Naive thymus-derived CD8-positive, alpha-beta T cell (primary cell): ENCODE measurements around the gene ITPRIPL1. TPM values are rescaled to one million over a fixed set of nuclear protein-coding genes. Genes with fewer than 3 reads are reported as not detected.

Experiments used
- ATAC-seq, 2 donors: fragments of 150-1000 bp; cut with Tn5 transposase in 1 of 2; sonication (Bioruptor Pico), chemical (Tn5 transposase) in 1 of 2; 1 replicate in 1 of 2; 2 replicates in 1 of 2; pipeline ENCODE4 v1.10.0; 2021; ENCODE audit warnings: mild to moderate bottlenecking in 2 of 2, moderate library complexity in 2 of 2
- POLR2A ChIA-PET: fragments of 350-600 bp; sonication (Branson Sonifier 250); formaldehyde crosslinking; loops from one replicate; lab custom pipeline; 2021; ENCODE audit warnings: antibody characterized with exemption; lab: Charles Lee
- DNase-seq, 10 donors: peaks; one replicate each; pipeline versions ENCODE4 v3.0.0 to v3.0.0-alpha.2; 2020 to 2022
- H3K27ac Mint-ChIP-seq, 10 donors: one replicate each; pipeline ENCODE4 v1.8.0; 2020 to 2022; ENCODE audit warnings: mild to moderate bottlenecking in 10 of 10, mixed read lengths in 10 of 10, moderate library complexity in 4 of 10, inconsistent platforms in 1 of 10
- H3K27me3 Mint-ChIP-seq, 5 donors: one replicate each; pipeline ENCODE4 v1.8.0; 2021 to 2022; ENCODE audit warnings: mixed read lengths in 5 of 5
- H3K36me3 Mint-ChIP-seq, 3 donors: one replicate each; pipeline ENCODE4 v1.8.0; 2020 to 2022; ENCODE audit warnings: mixed read lengths in 3 of 3, mild to moderate bottlenecking in 2 of 3, inconsistent platforms in 1 of 3
- H3K4me1 Mint-ChIP-seq, 4 donors: one replicate each; pipeline ENCODE4 v1.8.0; 2021 to 2022; ENCODE audit warnings: mixed read lengths in 4 of 4
- H3K4me3 Mint-ChIP-seq, 10 donors: one replicate each; pipeline ENCODE4 v1.8.0; 2020 to 2022; ENCODE audit warnings: mild to moderate bottlenecking in 10 of 10, mixed read lengths in 10 of 10, moderate library complexity in 6 of 10, inconsistent platforms in 1 of 10
- H3K9me3 Mint-ChIP-seq, 9 donors: one replicate each; pipeline ENCODE4 v1.8.0; 2020 to 2022; ENCODE audit warnings: mixed read lengths in 9 of 9, mild to moderate bottlenecking in 3 of 9, inconsistent platforms in 1 of 9, moderate library complexity in 1 of 9
- polyA plus RNA-seq, 3 donors: library from polyadenylated mRNA; unstranded; fragments of 300-500 nt; fragmentation: Illumina TruSeq; gene quantifications; one replicate each; pipeline ENCODE4 v1.2.3, GENCODE V29; 2021
- total RNA-seq, 8 experiments: library from RNA in 2 of 8; stranded (reverse) in 2 of 8; gene quantifications; one replicate each; pipeline ENCODE4 v1.2.3 and lab custom pipeline; 2021 to 2026

ITPRIPL1 gene
- total and polyA plus RNA-seq, 5 experiments from 2014 or later = 0.47 to 8.6 (median 1.4) TPM

GRCh38 chr2:96341641-96342040 lies 16.5 kb downstream of the ITPRIPL1 start:
- no peaks in the 10 kb centered on the region for H3K9me3 Mint-ChIP-seq
- peak overlapping the region in 3 of 10 donors; percentile 87 to 92 (median 88) for H3K27ac Mint-ChIP-seq
- POLR2A ChIA-PET = no interaction called here
- peak overlapping the region in 2 of 10 donors; percentile 66 to 70 for H3K4me3 Mint-ChIP-seq
- DNase-seq (no peak), ATAC-seq (no peak)
- no peaks in the 10 kb centered on the region for H3K27me3 Mint-ChIP-seq
- peaks cover 0 to 45% (median 5%) of the 10 kb centered on the region in 4 donors for H3K4me1 Mint-ChIP-seq
- no peaks in the 10 kb centered on the region for H3K36me3 Mint-ChIP-seq

GRCh38 chr2:96342085-96342484 lies 17.0 kb downstream of the ITPRIPL1 start:
- POLR2A ChIA-PET = interaction anchor here (1.1 kb wide), 1 partner anchor 21 kb away, joined by 5 read pairs; no protein-coding TSS in a partner anchor
- Mint-ChIP-seq H3K9me3 (no peaks in the 10 kb centered on the region), H3K4me1 (peaks cover 0 to 42% (median 5%) of the 10 kb centered on the region in 4 donors), H3K36me3 (no peaks in the 10 kb centered on the region), H3K4me3 (peak overlapping the region in 3 of 10 donors; percentile 50 to 70 (median 66)), H3K27ac (peak overlapping the region in 4 of 10 donors; percentile 73 to 92 (median 88)), H3K27me3 (no peaks in the 10 kb centered on the region)
- ATAC-seq (peak in 1 of 2 donors; percentile 53), DNase-seq (no peak)

GRCh38 chr2:96344011-96344410 lies 18.9 kb downstream of the ITPRIPL1 start:
- Mint-ChIP-seq H3K9me3 (no peaks in the 10 kb centered on the region), H3K4me1 (peaks cover 0 to 42% (median 5%) of the 10 kb centered on the region in 4 donors), H3K4me3 (peak overlapping the region in 2 of 10 donors; percentile 46 to 48), H3K36me3 (no peaks in the 10 kb centered on the region), H3K27ac (peak overlapping the region in 5 of 10 donors; percentile 38 to 92 (median 88)), H3K27me3 (no peaks in the 10 kb centered on the region)
- ATAC-seq = peak; percentile 76 to 81
- DNase-seq = peak in 2 of 10 donors; percentile 13 to 22
- POLR2A ChIA-PET = interaction anchor here (1.6 to 1.8 kb wide), 2 partner anchors 9 to 23 kb away, joined by 4 to 5 read pairs; partner anchors contain the start of gene NCAPH

- Mint-ChIP-seq H3K27ac (peak overlapping the region in 7 of 10 donors; percentile 29 to 85 (median 54)), H3K4me1 (peaks cover 0 to 42% (median 4%) of the 10 kb centered on the region in 4 donors), H3K27me3 (no peaks in the 10 kb centered on the region), H3K4me3 (no peak overlapping the region), H3K9me3 (no peaks in the 10 kb centered on the region), H3K36me3 (no peaks in the 10 kb centered on the region)
- ATAC-seq (peak; percentile 59), DNase-seq (peak in 2 of 10 donors; percentile 12 to 28)
- POLR2A ChIA-PET = interaction anchor here (0.8 to 1.6 kb wide), 4 partner anchors 12 to 40 kb away, joined by 3 to 4 read pairs (median 3); partner anchors contain the start of gene SNRNP200
These were observed 20.3 kb downstream of the ITPRIPL1 start for GRCh38 chr2:96345438-96345837.

GRCh38 chr2:96345868-96346462 lies 20.8 kb downstream of the ITPRIPL1 start:
- no peak overlapping the region for H3K4me3 Mint-ChIP-seq
- ATAC-seq = no peak
- POLR2A ChIA-PET = interaction anchor here (0.8 to 1.2 kb wide), 4 partner anchors 10 to 40 kb away, joined by 3 read pairs; partner anchors contain the start of genes NCAPH and SNRNP200
- peaks cover 0 to 39% (median 4%) of the 10 kb centered on the region in 4 donors for H3K4me1 Mint-ChIP-seq
- DNase-seq = no peak
- no peaks in the 10 kb centered on the region for H3K9me3 Mint-ChIP-seq
- no peaks in the 10 kb centered on the region for H3K36me3 Mint-ChIP-seq
- H3K27me3 Mint-ChIP-seq = no peaks in the 10 kb centered on the region
- H3K27ac Mint-ChIP-seq = peak overlapping the region in 4 of 10 donors; percentile 54 to 85 (median 60)

GRCh38 chr2:96347395-96347794 lies 22.3 kb downstream of the ITPRIPL1 start:
- POLR2A ChIA-PET = interaction anchor here (1.2 kb wide), 1 partner anchor 11 kb away, joined by 3 read pairs; the partner anchor contains the start of gene NCAPH
- ATAC-seq = no peak
- H3K9me3 Mint-ChIP-seq = no peaks in the 10 kb centered on the region
- no peaks in the 10 kb centered on the region for H3K36me3 Mint-ChIP-seq
- H3K27me3 Mint-ChIP-seq = no peaks in the 10 kb centered on the region
- H3K4me1 Mint-ChIP-seq = peaks cover 0 to 25% (median 2%) of the 10 kb centered on the region in 4 donors
- no peak for DNase-seq
- no peak overlapping the region for H3K27ac Mint-ChIP-seq
- no peak overlapping the region for H3K4me3 Mint-ChIP-seq

GRCh38 chr2:96353032-96353561 lies 28.0 kb downstream of the ITPRIPL1 start:
- H3K36me3 Mint-ChIP-seq = no peaks in the 10 kb centered on the region
- H3K4me1 Mint-ChIP-seq = no peaks in the 10 kb centered on the region
- no peaks in the 10 kb centered on the region for H3K27me3 Mint-ChIP-seq
- ATAC-seq = no peak
- no peak for DNase-seq
- POLR2A ChIA-PET = no interaction called here
- no peak overlapping the region for H3K4me3 Mint-ChIP-seq
- no peaks in the 10 kb centered on the region for H3K9me3 Mint-ChIP-seq
- H3K27ac Mint-ChIP-seq = no peak overlapping the region

GRCh38 chr2:96353606-96354101 lies 28.5 kb downstream of the ITPRIPL1 start:
- H3K36me3 Mint-ChIP-seq = no peaks in the 10 kb centered on the region
- DNase-seq (no peak), ATAC-seq (no peak)
- H3K9me3 Mint-ChIP-seq = no peaks in the 10 kb centered on the region
- no peak overlapping the region for H3K4me3 Mint-ChIP-seq
- H3K27me3 Mint-ChIP-seq = no peaks in the 10 kb centered on the region
- H3K27ac Mint-ChIP-seq = no peak overlapping the region
- POLR2A ChIA-PET = no interaction called here
- H3K4me1 Mint-ChIP-seq = no peaks in the 10 kb centered on the region

GRCh38 chr2:96354492-96354891 lies 29.4 kb downstream of the ITPRIPL1 start:
- no peaks in the 10 kb centered on the region for H3K4me1 Mint-ChIP-seq
- H3K4me3 Mint-ChIP-seq = no peak overlapping the region
- no peaks in the 10 kb centered on the region for H3K27me3 Mint-ChIP-seq
- POLR2A ChIA-PET = no interaction called here
- ATAC-seq = no peak
- DNase-seq = no peak
- no peak overlapping the region for H3K27ac Mint-ChIP-seq
- no peaks in the 10 kb centered on the region for H3K9me3 Mint-ChIP-seq
- no peaks in the 10 kb centered on the region for H3K36me3 Mint-ChIP-seq

- Mint-ChIP-seq H3K4me1 (peaks cover 0 to 6% (median 0%) of the 10 kb centered on the region in 4 donors), H3K27ac (no peak overlapping the region), H3K27me3 (no peaks in the 10 kb centered on the region), H3K4me3 (no peak overlapping the region), H3K36me3 (no peaks in the 10 kb centered on the region), H3K9me3 (no peaks in the 10 kb centered on the region)
- ATAC-seq (no peak), DNase-seq (no peak)
- POLR2A ChIA-PET = no interaction called here
These were observed 31.8 kb downstream of the ITPRIPL1 start for GRCh38 chr2:96356889-96357288.

- POLR2A ChIA-PET = interaction anchor here (0.6 to 1.0 kb wide), 2 partner anchors 48 to 149 kb away, joined by 3 read pairs; no protein-coding TSS in a partner anchor
- no peaks in the 10 kb centered on the region for H3K9me3 Mint-ChIP-seq
- H3K27me3 Mint-ChIP-seq = no peaks in the 10 kb centered on the region
- ATAC-seq (peak; percentile 92 to 99), DNase-seq (peak; percentile 33 to 82 (median 56))
- H3K27ac Mint-ChIP-seq = peak overlapping the region in 2 of 10 donors; percentile 49 to 82
- peaks cover 0 to 6% (median 0%) of the 10 kb centered on the region in 4 donors for H3K4me1 Mint-ChIP-seq
- no peaks in the 10 kb centered on the region for H3K36me3 Mint-ChIP-seq
- no peak overlapping the region for H3K4me3 Mint-ChIP-seq
These were observed 34.2 kb downstream of the ITPRIPL1 start for GRCh38 chr2:96359310-96359709.

GRCh38 chr2:96359866-96360265 lies 34.7 kb downstream of the ITPRIPL1 start:
- Mint-ChIP-seq H3K27me3 (no peaks in the 10 kb centered on the region), H3K4me3 (peak overlapping the region in 1 of 10 donors; percentile 26), H3K36me3 (no peaks in the 10 kb centered on the region), H3K4me1 (peaks cover 0 to 6% (median 0%) of the 10 kb centered on the region in 4 donors), H3K27ac (peak overlapping the region in 2 of 10 donors; percentile 49 to 82), H3K9me3 (no peaks in the 10 kb centered on the region)
- ATAC-seq = no peak
- POLR2A ChIA-PET = interaction anchor here (0.6 to 1.0 kb wide), 2 partner anchors 47 to 149 kb away, joined by 3 read pairs; no protein-coding TSS in a partner anchor
- DNase-seq = no peak

GRCh38 chr2:96361751-96362150 lies 36.6 kb downstream of the ITPRIPL1 start:
- H3K9me3 Mint-ChIP-seq = no peaks in the 10 kb centered on the region
- peaks cover 0 to 6% (median 0%) of the 10 kb centered on the region in 4 donors for H3K4me1 Mint-ChIP-seq
- ATAC-seq (no peak), DNase-seq (no peak)
- no peak overlapping the region for H3K4me3 Mint-ChIP-seq
- H3K27ac Mint-ChIP-seq = no peak overlapping the region
- no peaks in the 10 kb centered on the region for H3K36me3 Mint-ChIP-seq
- H3K27me3 Mint-ChIP-seq = no peaks in the 10 kb centered on the region
- POLR2A ChIA-PET = no interaction called here
